Renal cortex interstitium (tissue), 11 donors: ENCODE data around the gene SDK1. TPM values are rescaled to one million over a fixed set of nuclear protein-coding genes. Genes with fewer than 3 reads are reported as not detected.
"Not testable (repeated sequence)": the region's sequence is repeated elsewhere in the genome, so short reads cannot be mapped to it uniquely, and the experiment has no call there.

Experiments
- DNase-seq, 11 donors: peaks; one replicate each; pipeline ENCODE4 v3.0.0-alpha.2; 2013; ENCODE audit warnings: low read depth in 9 of 11, low spot score in 4 of 11; ENCODE audit errors: extremely low read depth in 1 of 11
- polyA plus RNA-seq, 3 donors: library from polyadenylated mRNA; unstranded; fragments of 120-200 nt; gene quantifications; one replicate each; pipeline ENCODE4 v1.2.1, GENCODE V29; 2013; ENCODE audit not compliant: insufficient read length in 3 of 3

Gene SDK1
- polyA plus RNA-seq, 3 donors: 5.9 to 9.1 (median 7.6) TPM

DNA sequence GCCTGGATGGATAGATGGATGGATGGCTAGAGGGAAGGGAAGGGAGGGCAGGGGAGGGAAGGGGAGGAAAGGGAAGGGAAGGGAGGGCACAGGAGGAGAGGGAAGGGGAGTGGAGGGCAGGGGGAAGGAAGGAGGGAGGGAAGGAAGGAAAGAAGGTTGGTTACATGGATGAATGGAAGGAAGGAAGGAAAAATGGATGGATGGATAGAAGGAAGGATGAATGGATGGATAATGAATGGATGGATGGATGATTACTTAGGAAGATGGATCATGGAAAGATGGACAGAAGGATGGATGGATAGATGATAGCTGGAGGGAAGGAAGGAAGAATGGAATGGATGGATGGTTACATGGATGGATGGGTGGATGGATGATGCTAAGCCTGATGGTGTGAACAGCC lies 929.3 kb downstream of the SDK1 start:
- DNase-seq: no peak

- no peak for DNase-seq
Observed at GRCh38 chr7:4233146-4233545, 932.1 kb downstream of the SDK1 start.

- no peak for DNase-seq
Observed at GRCh38 chr7:4233621-4234497, 932.8 kb downstream of the SDK1 start.

GRCh38 chr7:4234498-4234855 lies 933.4 kb downstream of the SDK1 start:
- no peak for DNase-seq

DNA sequence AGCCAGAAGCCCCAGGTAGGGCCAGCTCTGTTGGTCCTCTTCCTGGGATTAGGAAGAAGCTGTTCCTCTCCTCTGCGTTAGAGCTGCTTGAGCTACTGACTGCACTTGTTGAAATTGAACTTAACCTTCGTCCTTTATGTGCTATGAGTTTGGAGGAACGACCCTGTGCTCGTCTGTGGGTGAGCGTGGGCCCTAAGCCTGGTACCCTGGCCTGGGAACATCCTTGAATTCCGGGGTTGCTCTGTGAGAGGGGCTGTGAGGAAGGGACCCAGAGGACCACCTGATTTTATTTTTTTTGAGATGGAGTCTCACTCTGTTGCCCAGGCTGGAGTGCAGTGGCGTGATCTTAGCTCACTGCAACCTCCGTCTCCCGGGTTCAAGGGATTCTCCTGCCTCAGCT lies 933.8 kb downstream of the SDK1 start:
- DNase-seq: no peak

DNA sequence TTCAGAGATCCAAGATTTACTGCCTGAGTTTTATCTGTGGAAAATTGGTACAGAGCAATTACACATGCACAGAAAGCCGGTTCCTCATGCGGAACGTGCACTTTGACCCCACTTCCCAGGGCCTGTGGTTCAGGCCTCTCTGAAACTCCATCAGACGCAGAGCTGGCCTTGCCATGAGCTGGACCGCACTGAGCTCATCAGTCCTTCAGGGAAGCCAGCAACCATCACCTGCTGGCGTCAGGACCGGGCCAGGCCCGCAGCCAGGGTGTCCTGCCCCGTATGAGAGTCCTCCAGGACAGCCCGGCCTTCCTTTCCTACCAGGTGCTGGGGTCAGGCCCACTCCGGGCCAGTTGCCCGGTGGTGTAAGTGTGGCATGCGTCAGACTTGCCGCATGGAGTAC lies 934.5 kb downstream of the SDK1 start:
- DNase-seq: peak in 2 of 11 donors; percentile 10 to 14

- DNase-seq: no peak
Observed at GRCh38 chr7:4236389-4236788, 935.3 kb downstream of the SDK1 start.

DNA sequence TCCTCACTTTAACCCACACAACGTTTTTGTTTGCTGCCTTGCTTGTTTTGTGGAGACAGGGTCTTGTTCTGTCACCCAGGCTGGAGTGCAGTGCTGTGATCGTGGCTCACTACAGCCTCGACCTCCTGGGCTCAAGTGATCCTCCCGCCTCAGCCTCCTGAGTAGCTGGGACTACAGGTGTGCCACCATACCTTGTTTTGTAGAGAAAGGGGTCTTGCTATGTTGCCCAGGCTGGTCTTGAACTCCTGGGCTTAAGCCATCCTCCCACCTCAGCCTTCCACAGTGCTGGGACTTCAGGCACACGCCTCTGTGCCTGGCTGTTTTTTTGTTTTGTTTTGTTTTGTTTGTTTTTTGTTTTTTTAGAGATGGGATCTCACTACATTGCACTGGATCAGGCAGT lies 935.8 kb downstream of the SDK1 start:
- not testable (repeated sequence) for DNase-seq

- no peak for DNase-seq
Observed at GRCh38 chr7:4237296-4238235, 936.5 kb downstream of the SDK1 start.

DNA sequence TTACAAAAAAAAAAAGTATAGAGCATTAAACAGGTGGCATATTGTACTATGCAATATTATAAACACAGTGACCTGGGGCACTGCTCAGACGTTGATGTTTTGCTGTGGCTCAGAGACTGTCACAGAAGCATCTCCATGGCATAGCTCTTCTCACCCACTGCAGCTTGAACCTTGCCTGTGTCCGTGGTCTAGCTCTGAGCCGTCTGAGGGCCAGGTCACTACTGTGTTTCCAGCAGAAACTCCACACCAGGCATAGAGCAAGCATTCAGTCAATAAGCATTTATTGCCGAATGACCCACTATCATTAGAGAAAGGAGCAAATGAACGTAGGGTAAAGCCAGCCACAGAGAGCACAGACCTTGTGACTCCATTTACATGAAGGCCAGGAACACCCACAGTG lies 937.8 kb downstream of the SDK1 start:
- DNase-seq: no peak

- no peak for DNase-seq
Observed at GRCh38 chr7:4240042-4240441, 939.0 kb downstream of the SDK1 start.

GRCh38 chr7:4240520-4241303 lies 939.7 kb downstream of the SDK1 start:
- DNase-seq: no peak

DNA sequence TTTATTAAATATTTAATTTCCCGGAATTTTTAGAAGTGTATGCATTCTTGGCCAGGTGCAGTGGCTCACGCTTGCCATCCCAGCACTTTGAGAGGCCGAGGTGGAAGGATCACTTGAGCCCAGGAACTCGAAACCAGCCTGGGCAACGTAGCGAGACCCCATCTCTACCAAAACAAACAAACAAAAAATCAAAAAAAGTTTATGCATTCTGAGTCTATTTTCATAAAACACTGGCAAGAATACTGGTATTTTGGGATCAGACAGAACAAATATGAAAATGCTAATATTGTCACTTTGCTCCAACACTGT lies 940.2 kb downstream of the SDK1 start:
- no peak for DNase-seq

DNA sequence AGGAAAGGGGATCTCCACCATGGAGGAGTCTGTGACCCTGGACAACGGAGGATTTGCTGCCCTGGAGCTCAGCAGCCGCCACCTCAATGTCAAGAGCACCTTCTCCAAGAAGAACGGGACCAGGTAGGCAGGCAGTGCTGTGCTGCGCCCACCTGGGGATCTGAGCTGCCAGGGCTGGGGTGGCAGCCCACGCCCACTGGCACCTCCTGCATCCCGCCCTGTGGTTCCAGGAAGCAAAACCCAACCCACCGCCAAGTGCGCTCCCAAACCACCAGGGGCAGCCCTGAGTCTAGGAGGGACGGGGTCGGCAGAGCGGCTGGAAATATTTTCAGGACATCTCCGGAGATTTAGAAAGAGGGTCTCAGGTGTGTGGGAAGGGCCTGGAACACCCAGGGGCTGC lies 940.7 kb downstream of the SDK1 start:
- DNase-seq: no peak

- no peak for DNase-seq
Observed at GRCh38 chr7:4242706-4243105, 941.7 kb downstream of the SDK1 start.

GRCh38 chr7:4244041-4244440 lies 943.0 kb downstream of the SDK1 start:
- no peak for DNase-seq

GRCh38 chr7:4244635-4245034 lies 943.6 kb downstream of the SDK1 start:
- DNase-seq: no peak

DNA sequence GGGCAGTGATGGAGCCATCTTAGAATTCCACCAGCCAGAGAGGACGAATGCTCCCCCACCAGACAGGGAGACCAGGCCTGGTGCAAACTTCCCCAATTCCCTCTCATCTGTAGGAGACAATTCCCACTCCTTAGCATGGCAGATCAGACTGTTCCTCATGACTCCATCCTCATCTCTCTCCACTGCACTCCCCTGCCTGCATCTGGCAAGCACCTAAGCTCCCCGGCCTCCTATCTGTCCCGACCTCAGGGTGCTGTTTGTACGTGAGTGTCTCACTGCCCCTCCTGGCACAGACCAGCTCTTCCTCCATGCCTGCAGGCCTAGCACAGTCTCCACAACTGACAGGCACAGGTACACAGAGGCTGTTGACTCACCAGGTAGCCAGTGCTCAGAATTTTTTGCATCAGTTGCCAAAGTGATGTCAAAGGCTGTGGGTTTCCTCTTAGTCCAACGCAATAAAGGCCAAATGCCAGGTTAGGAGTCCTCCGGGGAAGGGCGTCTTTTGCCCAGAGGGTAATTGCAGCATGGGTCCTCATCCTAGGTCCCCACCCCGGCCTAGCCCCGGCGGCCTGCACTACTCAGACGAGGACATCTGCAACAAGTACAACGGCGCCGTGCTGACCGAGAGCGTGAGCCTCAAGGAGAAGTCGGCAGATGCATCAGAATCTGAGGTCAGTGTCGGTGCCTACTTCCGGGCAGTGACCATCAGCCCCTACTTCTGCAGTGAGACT lies 944.2 kb downstream of the SDK1 start:
- no peak for DNase-seq

GRCh38 chr7:4245866-4246470 lies 944.9 kb downstream of the SDK1 start:
- DNase-seq: no peak
